GM12878 (cell line): ENCODE measurements around the gene PLPPR2. TPM values are rescaled to one million over a fixed set of nuclear protein-coding genes. Genes with fewer than 3 reads are reported as not detected.
A peak's percentile ranks its signal among the peaks of the same experiment; 100 is the strongest.
"Not testable (repeated sequence)": the region's sequence is repeated elsewhere in the genome, so short reads cannot be mapped to it uniquely, and the experiment has no call there.

ENCODE experiments used
- ATAC-seq: fragments of 200-7000 bp; cut with Tn5 transposase; 3 replicates; pipeline ENCODE4 v1.9.1; 2020; ENCODE audit warnings: mild to moderate bottlenecking, moderate library complexity
- BruUV-seq: library from RNA; stranded (reverse); fragments of 400-500 nt; replicated peaks from 2 replicates; lab custom pipeline; 2021; lab: Mats Ljungman, UMichigan
- CTCF ChIA-PET: fragments of 300-600 bp; sonication (Branson Sonifier 250); formaldehyde crosslinking; extraction: SDS; loops from one replicate; lab custom pipeline; 2021; ENCODE audit warnings: inconsistent platforms; lab: Yijun Ruan, JAX
- POLR2A ChIA-PET: fragments of 350-600 bp; formaldehyde crosslinking; extraction: SDS; loops from one replicate; lab custom pipeline; 2021; ENCODE audit warnings: inconsistent platforms; lab: Charles Lee
- RAD21 ChIA-PET: fragments of 300-600 bp; sonication (Branson Sonifier 250); formaldehyde crosslinking; loops from one replicate; lab custom pipeline; 2023; ENCODE audit warnings: antibody characterized with exemption; ENCODE audit not compliant: unreplicated experiment; lab: Charles Lee
- SMC1A ChIA-PET: fragments of 300-600 bp; sonication (Branson Sonifier 250); formaldehyde crosslinking; loops from one replicate; lab custom pipeline; 2023; ENCODE audit not compliant: unreplicated experiment, uncharacterized antibody; lab: Charles Lee
- DNase-seq: peaks from one replicate; pipeline ENCODE4 v3.0.0-alpha.2; 2011; ENCODE audit warnings: low read depth, low spot score
- FAIRE-seq: peaks from 3 replicates; lab custom pipeline; 2011; peaks lifted over from hg19 to GRCh38; lab: Jason Lieb, UNC
- H2AFZ ChIP-seq: 2 replicates; pipeline ENCODE4 v1.6.0; 2011; ENCODE audit warnings: low read depth, low read length, control low read depth; ENCODE audit not compliant: control insufficient read depth
- H3K27ac ChIP-seq: 2 replicates; pipeline ENCODE4 v1.5.1; 2011; ENCODE audit warnings: control low read depth; ENCODE audit not compliant: control insufficient read depth, insufficient read depth
- H3K27me3 ChIP-seq, 2 experiments: replicated peaks in 1 of 2; 2 replicates each; pipeline versions ENCODE4 v1.6.0 to v1.6.1; 2011; ENCODE audit warnings: low read length in 1 of 2; ENCODE audit not compliant: control insufficient read depth in 2 of 2, insufficient read depth in 2 of 2
- H3K36me3 ChIP-seq, 2 experiments: 2 replicates each; pipeline ENCODE4 v1.5.1; 2011; ENCODE audit warnings: low read length in 1 of 2; ENCODE audit not compliant: control insufficient read depth in 2 of 2, insufficient read depth in 2 of 2
- H3K4me1 ChIP-seq: 2 replicates; pipeline ENCODE4 v1.6.1; 2011; ENCODE audit warnings: mild to moderate bottlenecking, low read length, moderate library complexity, mixed read lengths; ENCODE audit not compliant: control insufficient read depth, insufficient read depth
- H3K4me2 ChIP-seq: 2 replicates; pipeline ENCODE4 v1.6.0; 2011; ENCODE audit warnings: control low read depth; ENCODE audit not compliant: control insufficient read depth, insufficient read depth
- H3K4me3 ChIP-seq: fragments of 200-600 bp; sonication (generic); 2 replicates; pipeline ENCODE4 v1.5.1; 2016
- H3K79me2 ChIP-seq: 2 replicates; pipeline ENCODE4 v1.6.0; 2011; ENCODE audit warnings: low read length; ENCODE audit not compliant: control insufficient read depth, insufficient read depth
- H3K9ac ChIP-seq: 2 replicates; pipeline ENCODE4 v1.8.0; 2011; ENCODE audit warnings: low read length, control low read depth, mixed read lengths; ENCODE audit not compliant: control insufficient read depth, insufficient read depth
- H3K9me3 ChIP-seq: replicated peaks from 3 replicates; pipeline ENCODE4 v1.5.1; 2011; ENCODE audit warnings: mild to moderate bottlenecking, low read length; ENCODE audit not compliant: control insufficient read depth, insufficient read depth
- H4K20me1 ChIP-seq: 2 replicates; pipeline ENCODE4 v1.6.0; 2011; ENCODE audit not compliant: control insufficient read depth, insufficient read depth
- ZNF217 ChIP-seq: fragments of 450-650 bp; IDR thresholded peaks from 2 replicates; pipeline ENCODE4 v1.6.1; 2017; ENCODE audit warnings: antibody characterized with exemption, mild to moderate bottlenecking
- WGBS: methylation state at CpG from one replicate; pipeline ENCODE4 v1.1.6; 2016; ENCODE audit warnings: low lambda C conversion rate; ENCODE audit not compliant: insufficient replicate concordance, insufficient coverage; ENCODE audit errors: missing lambda C conversion rate; 5-methylcytosine and 5-hydroxymethylcytosine counted together
- in situ Hi-C: fragments of 300-500 bp; cut with MboI; formaldehyde crosslinking; loops from 9 replicates; pipeline ENCODE4 v1.14.3; 2018; ENCODE audit warnings: mixed read lengths
- intact Hi-C: fragments of 100-400 bp; cut with micrococcal nuclease; formaldehyde crosslinking; loops from one replicate; pipeline ENCODE4 v1.14.2; 2022; ENCODE audit not compliant: unreplicated experiment
- polyA plus RNA-seq, 11 experiments: library from polyadenylated mRNA; depleted of rRNA in 4 of 11; unstranded in 6 of 11; stranded (reverse) in 5 of 11; fragments of >200 nt; fragmentation: Nextera tagmentation in 4 of 11; fragmentation: Illumina TruSeq in 1 of 11; extraction: Ambion mirVana in 4 of 11; extraction: Trizol in 1 of 11; gene quantifications; 1 replicate in 1 of 11; 2 replicates in 10 of 11; pipeline versions ENCODE4 v1.2.1 to v1.2.3, GENCODE V29; 2011 to 2016; ENCODE audit warnings: inconsistent platforms in 2 of 11, missing spikeins in 2 of 11, low read depth in 1 of 11
- total RNA-seq, 4 experiments: library from RNA; depleted of rRNA in 3 of 4; stranded (reverse); fragments of >200 nt in 3 of 4; fragmentation: Illumina TruSeq in 1 of 4; extraction: Trizol in 1 of 4; gene quantifications; 2 replicates each; pipeline versions ENCODE4 v1.2.1 to v1.2.3, GENCODE V29; 2013 to 2021
- TF ChIP-seq, protein P1 (sequence below): IDR thresholded peaks from 2 replicates; pipeline ENCODE4 v1.6.1; 2012; ENCODE audit warnings: mild to moderate bottlenecking, low read depth, low read length

PLPPR2 gene
- total and polyA plus RNA-seq, 10 of the 15 experiments (the other 5 are each of a cell fraction or from before 2014, with no cell fraction given): 0.09 to 2.8 (median 0.70) TPM

DNA sequence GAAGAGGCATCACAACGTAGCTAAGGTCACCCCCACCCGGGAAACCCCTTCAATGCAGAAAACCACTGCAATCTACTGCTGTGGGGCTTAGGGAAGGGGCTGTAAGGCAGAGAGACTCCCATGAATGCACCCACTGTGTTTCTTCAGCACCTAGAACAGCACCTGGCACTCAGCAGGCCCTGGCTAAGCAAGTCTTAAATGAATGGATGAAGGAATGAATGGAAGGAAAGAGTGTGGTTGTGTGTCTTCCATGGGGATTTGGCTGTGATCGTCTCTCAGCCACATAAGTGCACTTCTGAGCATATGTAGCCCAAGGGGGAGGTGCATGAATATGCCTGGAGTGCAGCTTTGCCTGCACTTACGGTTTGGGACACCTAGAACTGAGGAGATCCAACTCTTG lies 6.1 kb upstream of the PLPPR2 start:
- Histone ChIP-seq H3K27ac (no peak overlapping the region), H3K4me2 (no peak overlapping the region), H4K20me1 (no peaks in the 10 kb centered on the region), H3K4me3 (no peak overlapping the region), H3K36me3 (no peaks in the 10 kb centered on the region), H3K9ac (no peak overlapping the region), H2AFZ (no peak overlapping the region), H3K4me1 (peaks cover 11% of the 10 kb centered on the region), H3K9me3 (peaks cover 5% of the 10 kb centered on the region; the same call in 2 of the 3 replicates)
- ChIA-PET RAD21 (no interaction called here), SMC1A (no interaction called here), CTCF (no interaction called here)
- intact Hi-C loops: no loop called here
- FAIRE-seq: no peak
- no peak for ATAC-seq
- in situ Hi-C loops: no loop called here
- TF ChIP-seq, protein P1, sequence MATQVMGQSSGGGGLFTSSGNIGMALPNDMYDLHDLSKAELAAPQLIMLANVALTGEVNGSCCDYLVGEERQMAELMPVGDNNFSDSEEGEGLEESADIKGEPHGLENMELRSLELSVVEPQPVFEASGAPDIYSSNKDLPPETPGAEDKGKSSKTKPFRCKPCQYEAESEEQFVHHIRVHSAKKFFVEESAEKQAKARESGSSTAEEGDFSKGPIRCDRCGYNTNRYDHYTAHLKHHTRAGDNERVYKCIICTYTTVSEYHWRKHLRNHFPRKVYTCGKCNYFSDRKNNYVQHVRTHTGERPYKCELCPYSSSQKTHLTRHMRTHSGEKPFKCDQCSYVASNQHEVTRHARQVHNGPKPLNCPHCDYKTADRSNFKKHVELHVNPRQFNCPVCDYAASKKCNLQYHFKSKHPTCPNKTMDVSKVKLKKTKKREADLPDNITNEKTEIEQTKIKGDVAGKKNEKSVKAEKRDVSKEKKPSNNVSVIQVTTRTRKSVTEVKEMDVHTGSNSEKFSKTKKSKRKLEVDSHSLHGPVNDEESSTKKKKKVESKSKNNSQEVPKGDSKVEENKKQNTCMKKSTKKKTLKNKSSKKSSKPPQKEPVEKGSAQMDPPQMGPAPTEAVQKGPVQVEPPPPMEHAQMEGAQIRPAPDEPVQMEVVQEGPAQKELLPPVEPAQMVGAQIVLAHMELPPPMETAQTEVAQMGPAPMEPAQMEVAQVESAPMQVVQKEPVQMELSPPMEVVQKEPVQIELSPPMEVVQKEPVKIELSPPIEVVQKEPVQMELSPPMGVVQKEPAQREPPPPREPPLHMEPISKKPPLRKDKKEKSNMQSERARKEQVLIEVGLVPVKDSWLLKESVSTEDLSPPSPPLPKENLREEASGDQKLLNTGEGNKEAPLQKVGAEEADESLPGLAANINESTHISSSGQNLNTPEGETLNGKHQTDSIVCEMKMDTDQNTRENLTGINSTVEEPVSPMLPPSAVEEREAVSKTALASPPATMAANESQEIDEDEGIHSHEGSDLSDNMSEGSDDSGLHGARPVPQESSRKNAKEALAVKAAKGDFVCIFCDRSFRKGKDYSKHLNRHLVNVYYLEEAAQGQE: peak; percentile 48; the same call in 1 of the 2 replicates
- no peak for TF ChIP-seq ZNF217
- TF ChIP-seq, all 136 proteins: peak for 1
- H3K79me2 ChIP-seq: peaks cover 10% of the 10 kb centered on the region
- no peaks in the 10 kb centered on the region for H3K27me3 ChIP-seq
- 70% methylated on average over 4 of the region's 4 CpGs for WGBS
- no peak for DNase-seq
- POLR2A ChIA-PET: interaction anchor here (0.6 kb wide), 1 partner anchor 8 kb away, joined by 3 read pairs; no protein-coding TSS in a partner anchor
- BruUV-seq: no TSS peak

DNA sequence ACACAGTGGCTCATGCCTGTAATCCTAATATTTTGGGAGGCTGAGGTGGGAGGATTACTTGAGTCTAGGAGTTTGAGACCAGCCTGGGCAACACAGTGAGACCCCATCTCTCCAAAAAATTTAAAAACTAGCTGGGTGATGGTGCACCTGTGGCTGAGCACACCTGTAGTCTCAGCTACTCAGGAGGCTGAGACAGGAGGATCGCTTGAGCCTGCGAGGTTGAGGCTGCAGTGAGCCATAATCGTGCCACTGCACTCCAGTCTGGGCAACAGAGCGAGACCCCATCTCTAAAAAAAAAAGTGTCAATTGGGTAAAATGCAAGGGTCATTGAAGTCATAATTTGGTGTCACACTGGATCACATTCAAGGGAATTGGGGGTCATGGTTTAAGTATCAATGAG lies 1.1 kb upstream of the PLPPR2 start:
- H3K27ac ChIP-seq, FAIRE-seq, ATAC-seq, H4K20me1 ChIP-seq, intact Hi-C loops, in situ Hi-C loops, H3K4me3 ChIP-seq, H3K36me3 ChIP-seq, H3K79me2 ChIP-seq, H3K9me3 ChIP-seq, H3K4me2 ChIP-seq, SMC1A ChIA-PET, BruUV-seq, CTCF ChIA-PET, H3K9ac ChIP-seq, DNase-seq, RAD21 ChIA-PET, H3K27me3 ChIP-seq, H3K4me1 ChIP-seq, H2AFZ ChIP-seq: not testable (repeated sequence)
- WGBS: 84% methylated on average over 4 of the region's 4 CpGs
- POLR2A ChIA-PET: interaction anchor here (0.6 kb wide), 1 partner anchor 762 kb away, joined by 3 read pairs; no protein-coding TSS in a partner anchor
